Measurements from ENCODE around the gene KCNN2.
"Not testable (repeated sequence)": the region's sequence is repeated elsewhere in the genome, so short reads cannot be mapped to it uniquely, and the experiment has no call there.

Gene KCNN2

DNA sequence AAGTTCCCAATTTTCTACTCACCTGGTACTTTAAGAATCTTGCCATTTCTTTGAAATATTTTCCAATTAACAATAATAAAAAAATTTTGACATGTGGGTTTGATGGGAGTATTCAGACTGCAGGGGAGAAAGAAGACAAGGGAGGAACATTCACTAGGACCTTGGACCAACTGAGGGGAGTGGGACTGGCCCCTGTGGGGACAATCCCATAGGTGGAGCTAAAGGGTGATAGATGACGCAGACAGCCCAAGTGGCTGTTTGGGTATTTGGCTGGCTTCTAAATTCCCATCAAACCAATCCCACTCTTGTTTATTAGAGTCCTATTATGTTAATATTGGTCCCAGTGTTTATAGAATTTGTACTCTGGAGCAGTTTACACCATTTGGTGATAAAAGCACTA is 65.3 kb downstream of the KCNN2 start:
- no peak for DNase-seq

- no peak for DNase-seq
Measured at GRCh38 chr5:114430532-114430931, 68.7 kb downstream of the KCNN2 start.

DNA sequence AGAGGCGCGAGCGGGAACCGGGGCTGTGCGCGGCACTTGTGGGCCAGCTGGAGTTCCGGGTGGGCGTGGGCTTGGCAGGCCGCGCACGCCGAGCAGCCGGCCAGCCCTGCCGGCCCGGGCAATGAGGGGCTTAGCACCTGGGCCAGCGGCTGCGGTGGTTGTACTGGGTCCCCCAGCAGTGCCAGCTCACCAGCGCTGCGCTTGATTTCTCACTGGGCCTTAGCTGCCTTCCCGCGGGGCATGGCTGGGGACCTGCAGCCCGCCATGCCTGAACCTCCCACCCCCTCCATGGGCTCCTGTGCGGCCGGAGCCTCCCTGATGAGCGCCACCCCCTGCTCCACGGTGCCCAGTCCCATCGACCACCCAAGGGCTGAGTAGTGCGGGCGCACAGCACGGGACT is 70.8 kb downstream of the KCNN2 start:
- not testable (repeated sequence) for DNase-seq

DNA sequence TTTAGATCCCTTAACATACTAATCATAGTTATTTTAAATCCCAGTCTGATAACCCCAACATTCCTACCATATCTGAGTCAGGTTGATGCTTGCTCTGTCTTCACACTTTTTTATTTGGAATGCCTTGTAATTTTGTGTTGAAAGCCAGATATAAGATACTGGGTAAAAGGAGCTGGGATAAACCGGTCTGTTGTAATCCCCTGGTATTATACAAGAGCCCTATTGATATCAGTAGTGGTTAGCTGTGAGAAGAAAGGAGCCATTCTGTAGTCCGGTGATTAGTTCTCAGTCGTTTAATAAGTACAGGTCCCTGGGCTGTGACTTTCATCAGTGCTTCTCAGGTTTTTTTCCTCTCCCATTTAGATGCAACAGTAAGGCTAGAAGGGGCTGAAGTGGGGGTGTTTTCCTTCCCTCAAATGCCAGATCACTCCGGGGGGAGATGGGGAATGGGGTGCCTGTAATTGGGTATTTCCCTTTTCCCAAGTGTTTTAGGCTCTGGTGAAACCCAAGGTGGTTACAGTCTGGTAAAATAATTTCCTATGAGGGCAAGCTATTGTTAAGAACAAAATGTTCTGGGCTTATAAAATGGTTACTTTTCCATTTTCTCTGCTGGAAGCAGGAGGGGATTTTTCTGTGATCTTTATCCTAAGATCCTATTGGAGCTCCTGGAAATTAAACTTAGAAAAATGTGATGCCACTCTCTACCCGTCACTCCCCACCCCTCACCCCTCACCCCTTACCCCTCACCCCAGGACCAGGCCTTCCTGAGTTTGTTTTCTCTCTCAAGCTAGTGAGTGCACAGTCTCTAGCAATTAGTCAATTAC is 72.7 kb downstream of the KCNN2 start:
- no peak for DNase-seq

- DNase-seq, result no peak
Measured at GRCh38 chr5:114435220-114435481, 73.3 kb downstream of the KCNN2 start.

- DNase-seq, result no peak
Measured at GRCh38 chr5:114435885-114436299, 74.0 kb downstream of the KCNN2 start.

GRCh38 chr5:114437936-114438335 is 76.1 kb downstream of the KCNN2 start:
- no peak for DNase-seq

DNA sequence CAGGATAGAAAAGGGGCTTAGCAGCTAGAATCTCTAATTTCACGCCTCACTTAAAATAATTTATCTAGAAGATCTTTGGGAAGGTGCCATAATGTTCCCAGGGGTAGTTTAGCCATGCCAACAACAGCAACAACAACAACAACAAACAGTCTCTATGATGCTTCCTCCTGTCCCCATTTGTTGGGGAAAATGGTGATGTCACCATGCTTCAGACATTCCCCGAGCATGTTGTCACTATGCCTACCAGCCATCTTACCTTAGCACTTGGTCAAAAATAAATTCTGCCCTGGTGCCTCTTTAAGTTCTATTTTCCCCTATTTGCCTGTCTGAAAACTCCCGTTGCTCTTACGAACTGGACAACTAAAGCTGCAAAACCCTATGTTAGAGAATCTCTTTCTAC is 76.6 kb downstream of the KCNN2 start:
- no peak for DNase-seq

GRCh38 chr5:114447084-114447773 is 85.4 kb downstream of the KCNN2 start:
- no peak for DNase-seq

- no peak for DNase-seq
Measured at GRCh38 chr5:114448481-114448880, 86.6 kb downstream of the KCNN2 start.

- no peak for DNase-seq
Measured at GRCh38 chr5:114449860-114450421, 88.1 kb downstream of the KCNN2 start.

DNA sequence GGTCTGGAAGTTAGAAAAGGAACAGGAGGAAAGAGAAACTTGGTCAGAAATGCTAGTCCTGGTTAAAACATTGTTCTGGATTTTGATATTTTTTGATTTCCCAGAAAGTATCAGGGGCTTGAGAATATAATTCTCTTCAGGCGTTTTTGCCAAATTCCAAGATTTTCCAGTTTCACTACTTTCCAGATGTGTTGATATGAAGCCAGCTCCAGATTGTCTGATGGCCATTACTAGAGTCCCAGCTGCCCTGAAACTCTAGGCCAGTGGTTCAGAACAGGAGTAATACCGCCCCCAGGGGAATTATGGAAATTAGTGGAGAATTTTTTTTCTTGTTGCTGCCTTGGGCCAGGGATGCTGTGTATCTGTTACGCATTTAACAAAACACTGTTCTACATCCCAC is 88.6 kb downstream of the KCNN2 start:
- DNase-seq, result no peak

DNA sequence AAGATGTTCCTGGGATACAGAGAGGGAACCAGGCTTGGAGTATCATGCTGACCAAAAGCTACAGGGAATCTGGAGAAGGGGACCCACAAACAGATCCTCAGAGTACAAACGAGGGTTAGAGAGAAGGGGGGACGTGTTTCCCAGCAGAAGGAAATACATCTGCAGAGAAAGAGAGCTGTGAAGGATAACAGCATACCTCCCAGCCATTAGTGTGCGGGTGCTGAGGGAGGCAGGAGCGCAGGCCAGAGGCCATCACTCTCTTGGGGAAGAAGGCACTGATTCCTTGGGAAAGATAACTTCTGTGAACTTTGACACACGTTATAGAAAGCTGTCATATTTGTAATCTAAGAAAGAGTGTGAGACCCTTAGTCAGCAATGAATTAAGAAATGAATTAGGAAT is 96.9 kb downstream of the KCNN2 start:
- no peak for DNase-seq

GRCh38 chr5:114467171-114467570 is 105.3 kb downstream of the KCNN2 start:
- DNase-seq, result no peak

DNA sequence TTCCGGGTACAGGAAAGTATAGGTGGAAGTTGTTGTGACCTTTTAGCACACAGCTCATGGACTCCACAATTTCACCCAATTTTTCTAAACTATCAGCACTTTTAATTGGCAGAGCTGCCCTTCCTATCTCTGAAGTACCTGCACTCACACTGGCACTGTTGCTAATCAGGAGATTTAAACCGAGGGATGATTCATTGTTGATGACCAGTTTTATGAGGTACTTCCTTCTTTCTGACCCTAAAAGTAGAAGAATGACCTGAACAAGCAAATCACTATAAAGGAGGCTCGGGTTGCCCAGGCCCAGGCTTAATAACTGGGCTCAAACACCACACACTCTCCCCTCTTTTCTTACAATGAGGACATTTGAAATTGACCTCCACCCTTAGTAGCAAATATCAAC is 105.9 kb downstream of the KCNN2 start:
- DNase-seq, result no peak

DNA sequence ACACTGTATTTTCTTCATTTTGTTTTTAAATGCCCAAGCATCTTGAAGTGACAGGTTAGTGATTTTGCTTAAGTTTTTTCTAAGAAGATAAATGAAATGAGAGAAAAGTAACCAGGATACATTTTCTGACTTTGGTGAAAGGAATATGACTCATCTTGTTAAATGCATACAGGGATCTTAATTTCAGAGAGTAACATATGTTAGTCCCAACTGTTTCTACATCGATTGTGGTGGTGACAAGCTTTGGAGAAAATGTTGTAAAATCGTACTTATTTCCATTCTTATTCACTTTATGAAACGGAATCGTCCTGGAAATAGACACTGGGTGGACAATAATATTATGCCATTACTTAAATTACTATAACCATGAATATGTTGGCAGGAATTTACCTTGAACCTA is 107.5 kb downstream of the KCNN2 start:
- no peak for DNase-seq

DNA sequence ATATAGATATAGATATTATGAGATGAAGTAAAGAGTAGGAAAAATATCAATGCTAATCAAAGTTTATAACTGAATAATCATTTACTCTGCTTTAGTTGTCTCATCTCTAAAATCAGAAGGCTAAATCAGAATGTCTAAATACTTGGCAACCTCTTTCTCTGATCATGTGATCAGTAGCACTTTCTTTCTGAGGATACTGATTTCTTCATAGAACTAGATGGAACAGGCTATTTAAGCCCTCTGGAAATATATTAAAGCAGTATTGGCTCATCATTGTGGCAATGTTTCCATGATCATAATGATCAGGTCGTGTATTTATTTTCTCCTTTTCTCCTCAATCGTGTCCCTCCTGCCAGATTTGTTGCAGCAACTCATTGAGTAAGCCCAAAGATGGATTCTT is 109.7 kb downstream of the KCNN2 start:
- no peak for DNase-seq

DNA sequence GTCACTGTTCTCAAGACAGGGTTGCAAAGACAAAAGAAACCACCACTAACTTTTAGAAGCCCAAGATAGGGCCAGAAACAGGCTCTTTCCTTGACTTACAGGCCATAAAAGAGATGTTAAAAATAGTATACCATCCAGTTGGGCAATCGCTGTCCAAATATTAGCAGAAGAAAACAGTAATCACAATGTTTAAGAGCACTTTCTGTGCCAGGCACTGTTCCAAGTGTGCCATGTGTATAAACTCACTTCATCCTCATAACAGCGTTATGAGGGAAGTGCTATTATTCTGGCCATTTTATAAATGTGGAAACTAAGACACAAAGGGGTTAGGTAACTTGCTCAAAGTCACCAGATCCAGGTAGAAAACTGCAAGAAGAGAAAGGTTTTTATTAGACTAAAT is 111.7 kb downstream of the KCNN2 start:
- DNase-seq, result no peak

GRCh38 chr5:114477816-114478334 is 116.0 kb downstream of the KCNN2 start:
- no peak for DNase-seq

GRCh38 chr5:114500756-114501155 is 138.9 kb downstream of the KCNN2 start:
- no peak for DNase-seq

DNA sequence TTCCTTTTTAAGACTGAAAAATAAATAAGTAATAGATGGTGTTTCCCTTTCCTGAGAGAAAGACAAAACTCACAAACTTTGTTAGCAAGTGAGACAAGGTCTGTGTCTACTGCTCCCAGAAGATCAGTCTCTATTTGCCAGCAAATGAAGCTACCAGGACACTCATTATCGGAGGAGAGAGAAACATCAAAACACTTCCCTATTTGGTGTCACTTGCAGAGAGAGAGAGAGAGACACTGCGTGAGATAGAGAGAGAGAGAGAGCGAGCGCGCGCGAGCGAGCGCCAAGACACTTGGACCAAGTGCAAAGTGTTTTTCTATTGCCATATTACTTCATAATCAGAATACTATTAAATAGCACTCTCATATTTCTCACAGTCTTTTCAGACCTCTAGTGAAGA is 142.7 kb downstream of the KCNN2 start:
- no peak for DNase-seq

DNA sequence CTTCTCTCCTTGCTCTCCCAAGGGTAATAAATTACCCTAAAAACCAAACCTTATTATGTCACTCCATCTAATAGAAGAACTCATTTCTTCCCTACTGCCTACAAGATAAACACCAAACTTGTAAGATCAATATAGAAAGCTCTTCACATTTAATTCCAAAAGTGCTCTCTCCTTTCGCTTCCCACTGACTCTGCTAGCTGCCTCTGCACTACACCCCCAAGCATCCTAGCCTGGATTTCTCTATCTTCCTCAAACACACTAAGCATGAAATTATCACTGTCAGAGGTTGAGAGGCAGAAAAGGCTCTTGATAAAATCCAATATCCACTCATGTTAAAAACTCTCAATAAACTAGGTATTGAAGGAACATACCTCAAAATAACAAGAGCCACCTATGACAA is 162.4 kb downstream of the KCNN2 start:
- no peak for DNase-seq

GRCh38 chr5:114544561-114544960 is 182.7 kb downstream of the KCNN2 start:
- no peak for DNase-seq
